D341Med (cell line): ENCODE measurements around the gene EDC4.

Experiments
- DNase-seq: peaks from one replicate; pipeline ENCODE4 v3.0.0; 2012; ENCODE audit warnings: low spot score

Gene EDC4

DNA sequence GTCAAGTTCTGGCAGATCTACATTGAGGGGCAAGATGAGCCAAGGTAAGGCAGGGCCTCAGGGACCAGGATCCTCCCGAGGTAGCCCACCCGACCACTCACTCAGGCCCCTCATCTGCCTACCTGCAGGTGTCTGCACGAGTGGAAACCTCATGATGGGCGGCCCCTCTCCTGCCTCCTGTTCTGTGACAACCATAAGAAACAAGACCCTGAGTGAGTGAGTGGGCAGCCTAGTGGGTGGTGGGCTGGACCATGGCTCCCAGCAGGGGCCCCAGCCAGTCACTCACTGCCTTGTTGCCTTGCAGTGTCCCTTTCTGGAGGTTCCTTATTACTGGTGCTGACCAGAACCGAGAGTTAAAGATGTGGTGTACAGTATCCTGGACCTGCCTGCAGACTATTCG lies 5.4 kb downstream of the EDC4 start:
- DNase-seq, result no peak

DNA sequence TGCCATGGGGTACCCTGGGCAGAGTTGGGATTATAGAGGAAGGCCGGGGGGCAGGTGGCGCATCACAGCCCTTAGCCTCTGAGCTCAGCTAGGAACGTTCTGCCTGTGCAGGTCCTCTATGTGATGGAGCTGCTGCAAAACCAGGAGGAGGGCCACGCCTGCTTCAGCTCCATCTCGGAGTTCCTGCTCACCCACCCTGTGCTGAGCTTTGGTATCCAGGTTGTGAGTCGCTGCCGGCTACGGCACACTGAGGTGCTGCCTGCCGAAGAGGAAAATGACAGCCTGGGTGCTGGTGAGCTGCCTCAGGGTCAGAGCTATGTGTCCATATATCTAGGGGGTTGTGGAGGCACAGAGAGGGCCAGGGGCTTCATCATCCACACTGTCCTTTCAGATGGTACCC lies 6.0 kb downstream of the EDC4 start:
- no peak for DNase-seq

DNA sequence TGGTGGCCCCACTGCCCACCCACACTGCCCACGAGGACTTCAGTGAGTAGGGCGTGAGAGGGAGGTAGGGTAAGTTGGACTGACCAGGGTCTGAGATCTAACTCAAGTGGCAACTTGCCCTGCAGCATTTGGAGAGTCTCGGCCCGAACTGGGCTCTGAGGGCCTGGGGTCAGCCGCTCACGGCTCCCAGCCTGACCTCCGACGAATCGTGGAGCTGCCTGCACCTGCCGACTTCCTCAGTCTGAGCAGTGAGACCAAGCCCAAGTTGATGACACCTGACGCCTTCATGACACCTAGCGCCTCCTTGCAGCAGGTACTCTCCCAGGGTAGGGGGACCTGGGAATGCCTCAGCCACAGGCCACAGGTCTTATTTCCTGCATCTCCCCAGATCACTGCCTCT lies 6.6 kb downstream of the EDC4 start:
- DNase-seq, result no peak

DNA sequence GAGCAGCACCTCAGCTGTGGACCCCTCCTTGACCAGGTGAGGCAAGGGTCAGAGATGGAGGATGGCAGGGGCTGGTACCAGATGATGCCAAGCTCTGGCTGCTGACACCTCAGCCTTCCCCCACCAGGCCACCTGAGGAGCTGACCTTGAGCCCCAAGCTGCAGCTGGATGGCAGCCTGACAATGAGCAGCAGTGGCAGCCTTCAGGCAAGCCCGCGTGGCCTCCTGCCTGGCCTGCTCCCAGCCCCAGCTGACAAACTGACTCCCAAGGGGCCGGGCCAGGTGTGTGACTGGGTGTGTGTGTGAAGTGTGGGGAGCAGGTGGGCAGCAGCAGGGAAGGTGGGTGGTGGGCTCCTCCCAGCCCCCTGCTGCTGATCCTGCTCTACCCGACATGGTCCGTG lies 7.1 kb downstream of the EDC4 start:
- no peak for DNase-seq

DNA sequence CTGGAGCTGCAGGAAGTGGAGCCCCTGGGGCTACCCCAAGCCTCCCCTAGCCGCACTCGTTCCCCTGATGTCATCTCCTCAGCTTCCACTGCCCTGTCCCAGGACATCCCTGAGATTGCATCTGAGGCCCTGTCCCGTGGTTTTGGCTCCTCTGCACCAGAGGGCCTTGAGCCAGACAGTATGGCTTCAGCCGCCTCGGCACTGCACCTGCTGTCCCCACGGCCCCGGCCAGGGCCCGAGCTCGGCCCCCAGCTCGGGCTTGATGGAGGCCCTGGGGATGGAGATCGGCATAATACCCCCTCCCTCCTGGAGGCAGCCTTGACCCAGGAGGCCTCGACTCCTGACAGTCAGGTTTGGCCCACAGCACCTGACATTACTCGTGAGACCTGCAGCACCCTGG lies 7.7 kb downstream of the EDC4 start:
- no peak for DNase-seq

DNA sequence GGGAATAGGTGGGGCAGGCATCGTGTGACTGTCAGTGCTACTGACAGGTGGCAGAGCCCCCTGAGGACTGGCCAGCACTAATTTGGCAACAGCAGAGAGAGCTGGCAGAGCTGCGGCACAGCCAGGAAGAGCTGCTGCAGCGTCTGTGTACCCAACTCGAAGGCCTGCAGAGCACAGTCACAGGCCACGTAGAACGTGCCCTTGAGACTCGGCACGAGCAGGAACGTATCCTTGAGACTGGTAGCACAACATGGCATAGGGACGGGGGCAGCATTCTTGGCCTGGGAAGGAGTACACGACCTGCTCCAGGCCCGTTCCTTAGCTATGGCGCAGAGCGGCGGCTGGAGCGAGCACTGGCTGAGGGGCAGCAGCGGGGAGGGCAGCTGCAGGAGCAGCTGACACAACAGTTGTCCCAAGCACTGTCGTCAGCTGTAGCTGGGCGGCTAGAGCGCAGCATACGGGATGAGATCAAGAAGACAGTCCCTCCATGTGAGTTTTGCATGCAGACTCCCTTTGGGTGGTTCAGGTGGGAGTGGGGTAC lies 8.8 kb downstream of the EDC4 start:
- no peak for DNase-seq

DNA sequence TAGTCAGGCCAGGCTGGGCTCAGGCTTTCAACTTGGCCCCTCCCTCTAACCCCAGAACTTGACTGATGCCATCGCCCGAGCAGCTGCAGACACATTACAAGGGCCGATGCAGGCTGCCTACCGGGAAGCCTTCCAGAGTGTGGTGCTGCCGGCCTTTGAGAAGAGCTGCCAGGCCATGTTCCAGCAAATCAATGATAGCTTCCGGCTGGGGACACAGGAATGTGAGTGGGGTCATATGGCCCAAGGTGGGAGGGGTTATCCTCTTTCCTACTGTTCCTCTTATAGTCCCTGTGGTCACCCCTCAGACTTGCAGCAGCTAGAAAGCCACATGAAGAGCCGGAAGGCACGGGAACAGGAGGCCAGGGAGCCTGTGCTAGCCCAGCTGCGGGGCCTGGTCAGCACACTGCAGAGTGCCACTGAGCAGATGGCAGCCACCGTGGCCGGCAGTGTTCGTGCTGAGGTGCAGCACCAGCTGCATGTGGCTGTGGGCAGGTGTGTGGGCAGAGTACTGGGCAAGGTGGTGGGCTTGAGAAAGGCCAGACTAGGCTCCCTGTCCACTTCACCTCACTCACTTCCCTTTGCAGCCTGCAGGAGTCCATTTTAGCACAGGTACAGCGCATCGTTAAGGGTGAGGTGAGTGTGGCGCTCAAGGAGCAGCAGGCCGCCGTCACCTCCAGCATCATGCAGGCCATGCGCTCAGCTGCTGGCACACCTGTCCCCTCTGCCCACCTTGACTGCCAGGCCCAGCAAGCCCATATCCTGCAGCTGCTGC lies 9.7 kb downstream of the EDC4 start:
- DNase-seq, result no peak

DNA sequence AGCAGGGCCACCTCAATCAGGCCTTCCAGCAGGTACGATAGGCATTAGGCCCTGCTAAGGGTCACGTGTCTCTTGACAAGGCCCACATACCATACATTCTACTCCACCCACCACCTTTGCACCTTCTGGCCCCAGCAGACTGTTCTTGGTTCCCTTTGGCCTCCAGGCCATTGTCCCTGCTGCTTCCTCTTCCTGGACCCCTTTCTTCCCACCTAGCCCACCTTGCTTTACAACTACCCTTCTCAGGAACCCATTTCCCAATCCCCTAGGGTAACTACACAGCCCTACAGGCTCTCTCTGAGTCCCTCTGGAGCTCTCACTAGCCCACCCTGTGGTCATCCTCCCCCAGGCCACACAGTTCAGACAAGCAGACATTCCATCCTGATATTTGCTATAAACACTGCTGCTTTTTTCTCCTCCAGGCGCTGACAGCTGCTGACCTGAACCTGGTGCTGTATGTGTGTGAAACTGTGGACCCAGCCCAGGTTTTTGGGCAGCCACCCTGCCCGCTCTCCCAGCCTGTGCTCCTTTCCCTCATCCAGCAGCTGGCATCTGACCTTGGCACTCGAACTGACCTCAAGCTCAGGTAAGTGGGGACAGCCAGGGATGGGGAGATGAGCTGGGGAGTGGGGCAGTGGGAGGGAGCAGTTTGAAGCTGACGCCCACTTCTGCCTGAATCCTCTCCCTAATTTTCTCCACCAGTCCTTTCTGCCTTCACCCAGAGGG lies 10.5 kb downstream of the EDC4 start:
- no peak for DNase-seq

DNA sequence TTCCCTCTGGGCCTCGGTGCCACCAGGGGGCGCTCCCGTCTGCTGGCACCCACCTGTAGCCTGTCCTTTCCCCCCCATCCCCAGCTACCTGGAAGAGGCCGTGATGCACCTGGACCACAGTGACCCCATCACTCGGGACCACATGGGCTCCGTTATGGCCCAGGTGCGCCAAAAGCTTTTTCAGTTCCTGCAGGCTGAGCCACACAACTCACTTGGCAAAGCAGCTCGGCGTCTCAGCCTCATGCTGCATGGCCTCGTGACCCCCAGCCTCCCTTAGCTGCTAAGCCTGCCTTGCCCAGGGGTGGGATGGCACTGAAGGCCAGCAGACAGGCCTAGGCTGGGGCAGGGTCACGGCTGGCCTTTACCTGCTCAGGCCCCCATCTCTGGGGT lies 11.0 kb downstream of the EDC4 start:
- peak; percentile 80 for DNase-seq

DNA sequence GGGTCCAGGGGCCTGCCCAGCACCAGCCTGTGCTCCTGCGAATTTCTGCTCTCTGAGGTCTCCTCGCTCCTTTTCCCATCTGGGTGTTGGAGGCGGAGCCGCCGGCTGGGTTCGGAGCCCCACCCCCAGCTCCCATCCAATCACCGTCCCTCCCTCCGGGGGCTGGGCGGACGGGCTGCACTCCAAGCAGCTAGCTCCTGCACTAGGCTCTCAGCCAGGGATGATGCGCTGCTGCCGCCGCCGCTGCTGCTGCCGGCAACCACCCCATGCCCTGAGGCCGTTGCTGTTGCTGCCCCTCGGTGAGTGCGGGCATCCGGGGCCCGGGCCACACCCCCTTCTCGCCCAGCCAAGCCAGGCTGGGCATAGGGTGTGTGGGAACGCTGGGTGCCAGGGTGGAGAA lies 11.8 kb downstream of the EDC4 start, which contains the start of gene NRN1L:
TSS of gene NRN1L (plus strand) at position 202 of the 400 bp plus-strand sequence. CDS start at position 221, 19 bp downstream.
- DNase-seq, result peak; percentile 96

DNA sequence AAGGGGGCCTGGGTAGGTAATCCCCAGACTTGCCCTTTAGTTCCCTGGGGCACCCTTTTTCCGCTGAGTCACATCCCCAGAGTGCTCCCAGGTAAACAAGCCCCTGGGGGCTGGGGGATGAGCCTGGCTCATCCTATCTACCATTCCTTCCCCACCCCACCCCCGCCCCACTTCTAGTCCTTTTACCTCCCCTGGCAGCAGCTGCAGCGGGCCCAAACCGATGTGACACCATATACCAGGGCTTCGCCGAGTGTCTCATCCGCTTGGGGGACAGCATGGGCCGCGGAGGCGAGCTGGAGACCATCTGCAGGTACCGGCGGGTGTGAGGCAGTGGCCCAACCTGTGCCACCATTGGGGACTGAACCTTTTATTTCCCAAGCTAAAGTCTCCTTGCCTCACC lies 12.7 kb downstream of the EDC4 start:
- no peak for DNase-seq

DNA sequence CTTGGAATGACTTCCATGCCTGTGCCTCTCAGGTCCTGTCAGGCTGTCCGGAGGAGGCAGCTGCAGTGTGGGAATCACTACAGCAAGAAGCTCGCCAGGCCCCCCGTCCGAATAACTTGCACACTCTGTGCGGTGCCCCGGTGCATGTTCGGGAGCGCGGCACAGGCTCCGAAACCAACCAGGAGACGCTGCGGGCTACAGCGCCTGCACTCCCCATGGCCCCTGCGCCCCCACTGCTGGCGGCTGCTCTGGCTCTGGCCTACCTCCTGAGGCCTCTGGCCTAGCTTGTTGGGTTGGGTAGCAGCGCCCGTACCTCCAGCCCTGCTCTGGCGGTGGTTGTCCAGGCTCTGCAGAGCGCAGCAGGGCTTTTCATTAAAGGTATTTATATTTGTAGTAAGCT lies 13.1 kb downstream of the EDC4 start:
- DNase-seq, result no peak

DNA sequence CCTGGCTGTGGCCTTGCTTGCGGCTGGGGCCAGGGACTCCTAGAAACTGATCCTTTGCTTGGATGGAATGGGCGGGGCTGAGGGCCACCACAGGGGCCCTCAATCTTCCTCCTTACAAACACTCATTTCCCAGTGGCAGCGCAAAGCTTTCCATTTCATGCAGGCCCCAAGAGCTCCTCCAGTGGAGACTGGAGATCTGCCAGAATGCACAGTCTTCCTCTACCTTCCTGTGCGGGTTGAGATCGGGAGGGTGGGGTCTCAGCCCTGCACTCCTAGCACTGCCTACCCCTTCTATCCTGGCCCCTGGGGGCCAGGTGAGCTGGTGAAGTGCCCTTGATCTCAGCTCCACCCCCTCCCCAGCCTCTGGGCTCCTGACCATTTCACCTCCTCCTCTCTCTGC lies 13.5 kb downstream of the EDC4 start:
- no peak for DNase-seq

DNA sequence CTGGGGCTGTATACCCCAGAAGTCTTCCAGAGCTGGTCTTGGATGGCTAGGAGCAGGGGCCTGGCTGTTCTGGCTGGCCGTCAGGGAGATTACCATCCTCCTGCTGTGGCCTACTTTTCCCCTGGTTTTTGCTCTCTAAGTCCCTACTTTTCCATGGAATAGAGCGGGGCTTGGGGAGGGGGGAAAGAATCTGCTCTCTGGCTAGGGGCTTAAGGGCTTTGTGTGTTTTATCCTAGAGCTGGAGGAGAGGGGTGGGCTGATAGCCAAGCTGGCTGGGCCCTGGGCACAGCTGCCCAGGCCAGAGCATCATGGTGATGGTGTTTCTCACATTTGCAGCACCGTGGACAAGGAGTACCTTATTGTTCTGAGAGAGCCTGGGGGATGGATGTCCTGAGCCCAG lies 15.5 kb downstream of the EDC4 start:
- no peak for DNase-seq

DNA sequence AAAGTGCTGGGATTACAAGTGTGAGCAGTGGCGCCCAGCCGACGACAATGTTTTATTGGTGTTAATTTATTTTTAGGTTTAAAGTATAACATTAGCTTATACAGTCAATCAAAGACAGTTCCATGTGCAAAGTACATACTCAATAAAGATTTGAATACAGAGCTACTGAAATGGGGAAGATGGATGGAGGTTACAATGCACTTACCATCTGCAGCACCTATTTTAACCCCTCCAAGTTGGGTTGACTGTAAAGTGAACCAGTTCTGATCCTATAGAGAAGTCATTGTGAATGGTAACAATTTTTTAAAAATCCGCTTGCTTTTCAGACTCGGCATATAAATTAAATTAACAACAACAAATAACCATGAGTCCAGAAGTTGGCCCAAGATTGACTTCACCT lies 19.5 kb downstream of the EDC4 start:
- no peak for DNase-seq

DNA sequence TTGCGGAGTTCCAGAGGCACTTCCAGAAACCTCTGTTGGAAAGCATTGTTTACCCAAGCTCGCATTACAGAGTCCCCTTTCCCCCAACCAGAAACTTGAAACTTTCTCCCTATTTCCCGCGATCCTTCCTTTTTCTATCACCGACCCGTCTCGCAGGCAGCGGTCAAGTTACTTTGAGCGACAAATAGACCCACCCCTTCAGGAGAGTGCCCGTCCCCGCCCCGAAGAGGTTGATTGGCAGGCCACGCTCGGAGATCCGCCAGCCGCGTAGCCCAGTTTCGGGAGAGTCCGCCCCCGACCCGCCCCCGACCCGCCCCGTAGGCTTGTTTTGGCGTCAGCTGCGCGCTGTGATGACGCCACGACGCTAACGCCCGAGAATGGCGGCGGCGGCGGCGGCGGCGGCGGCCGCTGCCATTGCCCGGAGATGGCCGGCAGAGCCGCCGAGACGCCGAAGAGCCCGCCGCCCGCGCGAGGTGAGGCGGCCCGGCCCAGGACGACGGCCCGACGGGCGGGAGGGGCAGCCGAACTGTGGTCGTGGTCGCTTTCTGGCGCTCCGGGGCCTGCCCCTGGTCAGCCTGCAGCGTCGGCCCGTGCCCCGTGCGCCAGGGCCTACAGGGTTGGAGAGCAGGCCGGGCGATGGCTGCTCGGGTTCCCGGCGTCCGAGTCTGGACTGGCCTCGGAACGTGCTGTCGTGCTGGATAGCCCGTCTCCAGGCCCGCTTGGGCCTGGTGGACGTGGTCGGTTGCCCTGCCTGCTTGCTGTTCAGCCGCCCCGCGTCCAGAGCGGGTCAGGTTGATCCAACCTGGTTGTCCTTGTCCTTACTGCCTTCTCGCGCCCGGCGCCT lies 20.3 kb downstream of the EDC4 start, which contains the start of gene PSKH1:
TSS of gene PSKH1 (plus strand) at position 356 of the 844 bp plus-strand sequence. CDS start 15,496 bp downstream, outside the sequence.
- peak; percentile 98 for DNase-seq

DNA sequence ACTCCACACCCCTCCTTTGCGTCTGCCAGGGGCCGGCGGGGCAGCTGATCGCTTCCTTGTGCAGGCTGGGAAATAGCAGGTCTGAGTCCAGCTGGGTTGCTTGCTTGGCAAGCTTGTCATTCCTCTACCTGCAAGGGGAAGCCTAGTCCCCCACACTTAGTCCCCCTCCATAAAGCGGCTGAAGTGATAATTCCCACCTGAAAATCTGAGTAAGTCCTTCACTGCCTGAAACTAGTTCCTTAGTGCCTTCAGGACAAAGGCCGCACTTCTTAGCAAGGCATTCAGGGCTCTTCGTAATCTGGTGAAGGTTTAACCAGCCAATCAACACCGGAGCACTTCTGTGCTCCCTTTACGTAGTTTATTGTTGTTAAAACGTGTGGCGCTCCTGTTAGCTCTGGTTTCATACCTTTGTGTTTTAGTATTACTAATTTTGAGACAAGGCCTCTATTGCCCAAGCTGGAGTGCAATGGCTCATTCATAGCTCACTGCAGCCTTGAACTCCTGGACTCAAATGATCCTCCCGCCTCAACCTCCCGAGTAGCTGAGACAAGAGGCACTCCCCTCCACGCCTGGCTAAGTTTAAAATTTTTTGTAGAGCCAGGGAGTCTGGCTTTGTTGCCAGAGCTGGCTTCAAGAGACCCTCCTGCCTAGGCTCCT lies 21.0 kb downstream of the EDC4 start:
- DNase-seq, result no peak

DNA sequence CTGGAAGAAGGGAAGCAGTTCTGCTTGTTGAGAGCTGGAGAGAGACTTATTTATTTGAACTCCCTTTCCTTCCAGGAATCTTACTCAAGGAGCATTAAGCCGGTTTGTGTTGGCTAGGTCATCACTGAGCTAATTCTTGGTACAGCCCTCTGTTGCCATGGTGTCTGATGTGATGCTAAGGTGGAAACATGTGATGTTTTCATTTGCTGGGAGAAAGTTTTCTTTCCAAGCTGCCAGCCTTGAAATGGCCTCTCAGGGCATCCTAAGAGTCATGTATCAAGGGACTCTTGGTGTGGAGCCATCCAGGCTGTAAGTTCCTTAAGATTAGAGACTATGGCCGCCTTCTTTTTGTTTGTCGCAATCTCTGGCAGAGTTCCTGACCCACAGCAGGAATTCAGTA lies 24.4 kb downstream of the EDC4 start:
- no peak for DNase-seq

DNA sequence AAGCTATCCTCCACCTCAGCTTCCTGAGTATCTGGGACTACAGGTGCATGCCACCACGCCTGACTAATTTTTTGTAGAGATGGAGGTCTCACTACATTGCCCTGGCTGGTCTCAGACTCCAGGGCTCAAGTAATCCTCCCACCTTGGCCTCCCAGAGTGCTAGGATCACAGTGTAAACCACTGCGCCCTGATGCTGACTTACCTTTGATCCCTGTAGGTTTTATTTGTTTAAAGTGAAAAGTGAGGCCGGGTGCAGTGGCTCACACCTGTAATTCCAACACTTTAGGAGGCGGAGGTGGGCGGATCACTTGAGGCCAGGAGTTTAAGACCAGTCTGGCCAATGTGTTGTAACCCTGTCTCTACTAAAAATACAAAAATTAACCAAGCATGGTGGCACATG lies 28.9 kb downstream of the EDC4 start:
- no peak for DNase-seq

DNA sequence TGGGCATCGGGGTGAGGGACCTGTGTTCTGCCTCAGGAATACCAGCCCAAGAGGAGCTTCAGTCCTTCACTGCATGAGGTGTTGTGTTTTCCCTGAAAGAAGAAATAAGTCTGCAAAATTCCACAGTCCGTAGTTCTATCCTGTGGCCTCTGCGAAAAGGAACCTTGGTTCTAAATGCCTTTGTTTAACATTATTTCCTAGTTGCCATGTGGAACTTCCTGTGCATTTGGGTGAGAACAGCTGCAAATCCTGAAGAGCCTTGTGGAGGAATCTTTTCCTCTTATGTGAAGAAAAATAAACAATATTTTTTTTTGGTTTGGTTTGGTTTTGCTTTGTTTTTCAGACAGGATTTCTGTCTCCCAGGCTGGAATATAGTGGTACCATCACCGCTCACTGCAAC lies 30.0 kb downstream of the EDC4 start:
- DNase-seq, result no peak

DNA sequence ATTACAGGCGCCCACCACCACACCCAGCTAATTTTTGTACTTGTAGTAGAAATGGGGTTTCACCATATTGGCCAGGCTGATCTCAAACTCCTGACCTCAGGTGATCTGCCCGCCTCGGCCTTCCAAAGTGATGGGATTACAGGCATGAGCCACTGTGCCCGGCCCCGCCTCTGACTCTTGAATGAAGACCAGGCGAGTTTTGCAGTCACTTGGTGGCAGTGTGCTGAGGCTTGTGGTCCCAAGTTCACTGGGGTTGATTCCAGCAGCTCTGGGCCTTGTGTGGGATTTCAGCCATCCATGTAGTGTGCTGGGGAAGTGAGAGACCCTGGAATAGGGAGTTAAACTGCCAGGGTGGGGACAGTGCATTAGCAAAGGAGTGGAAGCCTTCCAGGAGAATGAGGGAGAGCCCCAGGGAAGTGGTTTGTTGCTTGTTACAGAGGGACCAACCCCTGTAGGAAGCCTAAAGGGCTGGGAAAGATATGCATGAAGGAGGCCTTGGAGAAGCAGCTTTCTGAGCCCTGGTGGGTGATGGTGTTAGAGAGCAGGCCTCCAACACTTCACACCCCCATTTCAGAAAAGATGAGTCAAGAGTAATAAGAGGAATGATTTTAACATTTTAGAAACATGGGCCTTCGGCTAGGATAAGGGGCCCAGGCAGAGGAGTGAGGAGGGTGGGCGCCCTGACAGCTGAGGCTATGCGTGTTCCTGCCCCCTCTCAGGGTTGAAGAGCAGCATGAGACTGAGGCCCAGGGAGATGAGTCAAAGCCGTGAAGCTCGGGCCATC lies 34.7 kb downstream of the EDC4 start:
- no peak for DNase-seq
